Measurements from ENCODE around the gene DDO.
A peak's percentile ranks its signal among the peaks of the same experiment; 100 is the strongest.

DDO gene

GRCh38 chr6:110357298-110357663 is 58.1 kb downstream of the DDO start:
- DNase-seq (ENCODE audit: low read depth) = no peak
- peak overlapping the region; percentile 25 for H3K4me3 ChIP-seq (ENCODE audit: low read length)
- TF ChIP-seq CTCF (IDR thresholded peaks at IDR 0.05; ENCODE audit: insufficient read depth, low read depth, low read length, missing control alignments) = no peak

- no peak for DNase-seq (ENCODE audit: low read depth)
- no peak for TF ChIP-seq CTCF (IDR thresholded peaks at IDR 0.05; ENCODE audit: insufficient read depth, low read depth, low read length, missing control alignments)
- no peak overlapping the region for H3K4me3 ChIP-seq (ENCODE audit: low read length)
Measured at GRCh38 chr6:110356778-110357177, 58.6 kb downstream of the DDO start.

GRCh38 chr6:110355727-110356126 is 59.6 kb downstream of the DDO start:
- DNase-seq (ENCODE audit: low read depth) = no peak
- no peak overlapping the region for H3K4me3 ChIP-seq (ENCODE audit: low read length)
- no peak for TF ChIP-seq CTCF (IDR thresholded peaks at IDR 0.05; ENCODE audit: insufficient read depth, low read depth, low read length, missing control alignments)

GRCh38 chr6:110355022-110355421 is 60.4 kb downstream of the DDO start:
- no peak for TF ChIP-seq CTCF (IDR thresholded peaks at IDR 0.05; ENCODE audit: insufficient read depth, low read depth, low read length, missing control alignments)
- no peak for DNase-seq (ENCODE audit: low read depth)
- no peak overlapping the region for H3K4me3 ChIP-seq (ENCODE audit: low read length)

- TF ChIP-seq CTCF (IDR thresholded peaks at IDR 0.05; ENCODE audit: insufficient read depth, low read depth, low read length, missing control alignments) = no peak
- DNase-seq (ENCODE audit: low read depth) = no peak
Measured at GRCh38 chr6:110354153-110354552, 61.2 kb downstream of the DDO start.

GRCh38 chr6:110353457-110354001 is 61.8 kb downstream of the DDO start:
- DNase-seq (ENCODE audit: low read depth) = no peak
- TF ChIP-seq CTCF (IDR thresholded peaks at IDR 0.05; ENCODE audit: insufficient read depth, low read depth, low read length, missing control alignments) = no peak
- H3K4me3 ChIP-seq (ENCODE audit: low read length) = no peak overlapping the region

More at GRCh38 chr6:110354153-110354552, 61.2 kb downstream of the DDO start:
- H3K4me3 ChIP-seq (ENCODE audit: low read length) = no peak overlapping the region

- DNase-seq (ENCODE audit: low read depth) = no peak
- no peak for TF ChIP-seq CTCF (IDR thresholded peaks at IDR 0.05; ENCODE audit: insufficient read depth, low read depth, low read length, missing control alignments)
- no peak overlapping the region for H3K4me3 ChIP-seq (ENCODE audit: low read length)
Measured at GRCh38 chr6:110352563-110353262, 62.7 kb downstream of the DDO start.
